Glomerular visceral epithelial cell (primary cell): ENCODE data around the gene CNN2.

ENCODE experiments used
- DNase-seq: peaks from one replicate; pipeline ENCODE4 v3.0.0-alpha.2; 2016; ENCODE audit errors: extremely low spot score

CNN2 gene

GRCh38 chr19:1081301-1082164, 55.1 kb downstream of the CNN2 start:
- no peak for DNase-seq

GRCh38 chr19:1082165-1082927, 55.9 kb downstream of the CNN2 start:
- DNase-seq, result no peak

DNA sequence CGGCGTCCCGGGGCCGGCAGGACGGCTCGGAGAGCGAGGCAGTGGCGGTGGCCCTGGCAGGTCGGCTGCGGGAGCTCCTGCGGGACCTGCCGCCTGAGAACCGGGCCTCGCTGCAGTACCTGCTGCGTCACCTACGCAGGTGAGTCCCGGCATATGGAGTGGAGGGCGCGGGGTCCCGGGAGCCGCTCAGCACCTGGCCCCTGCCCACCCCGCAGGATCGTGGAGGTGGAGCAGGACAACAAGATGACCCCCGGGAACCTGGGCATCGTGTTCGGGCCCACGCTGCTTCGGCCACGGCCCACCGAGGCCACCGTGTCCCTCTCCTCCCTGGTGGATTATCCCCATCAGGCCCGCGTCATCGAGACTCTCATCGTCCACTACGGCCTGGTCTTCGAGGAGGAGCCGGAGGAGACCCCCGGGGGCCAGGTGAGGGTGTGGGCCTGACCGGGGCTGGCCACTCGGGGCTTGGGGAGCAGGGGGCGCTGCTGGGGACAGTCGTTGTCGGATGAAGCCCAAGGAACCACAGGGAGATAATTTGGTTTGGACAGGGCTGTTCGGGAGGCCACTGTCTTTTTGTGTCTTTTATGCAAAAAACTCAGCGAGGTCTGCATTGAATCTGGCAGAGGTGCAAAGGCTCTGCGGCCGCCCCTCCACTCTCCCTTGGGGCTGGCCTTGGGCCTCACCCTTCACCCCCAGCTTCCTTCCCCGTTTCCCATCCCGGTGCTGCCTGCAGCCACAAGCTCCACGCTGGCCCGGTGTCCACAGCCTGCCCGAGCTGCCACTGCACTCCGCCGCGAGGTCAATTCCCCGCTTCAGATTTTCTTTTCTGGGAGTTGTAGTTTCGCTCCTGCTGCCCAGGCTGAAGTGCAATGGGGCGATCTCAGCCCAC, 56.8 kb downstream of the CNN2 start:
- DNase-seq, result no peak

GRCh38 chr19:1084024-1084868, 57.8 kb downstream of the CNN2 start:
- peak; percentile 68 for DNase-seq

DNA sequence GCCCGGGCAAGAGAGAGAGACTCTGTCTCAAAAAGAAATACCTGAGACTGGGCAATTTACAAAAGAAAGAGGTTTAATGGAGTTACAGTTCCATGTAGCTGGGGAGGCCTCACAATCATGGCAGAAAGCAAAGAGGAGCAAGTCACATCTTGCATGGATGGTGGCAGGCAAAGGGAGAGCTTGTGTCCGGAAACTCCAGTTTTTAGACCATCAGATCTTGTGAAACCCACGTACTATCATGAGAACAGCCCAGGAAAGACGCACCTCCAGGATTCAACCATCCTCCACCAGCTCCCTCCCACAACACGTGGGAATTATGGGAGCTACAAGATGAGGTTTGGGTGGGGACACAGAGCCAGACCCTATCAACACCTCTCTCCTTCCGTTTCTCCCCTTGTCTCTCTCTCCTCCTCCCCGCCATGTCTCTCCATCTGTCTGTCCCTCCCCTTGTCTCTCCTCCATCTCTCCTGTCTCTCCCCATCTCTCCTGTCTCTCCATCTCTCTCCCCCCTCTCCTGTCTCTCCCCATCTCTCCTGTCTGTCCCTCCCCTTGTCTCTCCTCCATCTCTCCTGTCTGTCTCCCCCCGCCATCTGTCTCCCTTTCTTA, 58.7 kb downstream of the CNN2 start:
- no peak for DNase-seq

DNA sequence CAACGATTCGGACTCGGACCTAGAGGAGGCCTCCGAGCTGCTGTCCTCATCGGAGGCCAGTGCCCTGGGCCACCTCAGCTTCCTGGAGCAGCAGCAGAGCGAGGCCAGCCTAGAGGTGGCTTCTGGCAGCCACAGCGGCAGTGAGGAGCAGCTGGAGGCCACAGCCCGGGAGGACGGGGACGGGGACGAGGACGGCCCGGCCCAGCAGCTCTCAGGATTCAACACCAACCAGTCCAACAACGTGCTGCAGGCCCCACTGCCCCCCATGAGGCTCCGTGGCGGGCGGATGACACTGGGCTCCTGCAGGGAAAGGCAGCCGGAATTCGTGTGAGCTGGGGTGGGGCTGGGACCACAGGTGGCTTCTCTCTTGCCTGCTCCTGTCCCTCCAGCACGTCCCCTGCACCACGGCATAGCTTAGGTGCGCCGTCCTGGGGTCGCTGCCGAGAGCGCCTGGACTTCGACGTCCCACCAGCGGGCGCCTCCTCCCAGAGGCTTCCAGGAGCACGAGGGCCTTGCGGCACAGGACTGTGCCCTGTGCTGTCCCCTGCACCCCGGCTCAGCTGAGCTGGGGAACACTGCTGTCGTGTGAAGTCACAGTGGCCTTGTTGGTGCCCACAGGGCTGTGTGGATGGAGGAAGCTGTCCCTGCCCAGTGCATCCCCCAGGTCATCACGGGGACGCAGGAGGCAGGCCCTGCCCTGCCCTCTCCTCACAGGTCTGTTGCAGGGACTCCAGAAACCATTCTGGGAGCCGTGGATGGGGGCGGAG, 59.5 kb downstream of the CNN2 start:
- no peak for DNase-seq

DNA sequence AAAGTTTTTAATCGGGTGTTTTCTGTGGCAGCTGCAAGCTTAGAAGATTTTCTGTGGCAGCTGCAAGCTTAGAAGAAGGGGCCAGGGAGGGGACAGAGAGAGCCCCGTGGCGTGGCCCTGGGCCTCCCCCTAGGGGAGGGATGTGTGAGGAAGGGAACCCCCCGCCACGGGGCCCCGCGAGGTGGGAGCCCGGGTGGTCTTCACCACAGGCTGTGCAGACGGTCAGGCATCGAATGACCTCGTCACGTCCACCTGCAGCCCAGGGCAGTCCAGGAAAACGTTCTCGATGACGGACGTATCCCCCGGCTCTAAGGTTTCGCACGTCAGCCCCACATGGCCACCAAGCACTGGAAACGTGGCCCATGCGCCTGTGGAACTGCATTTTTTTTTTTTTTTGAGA, 60.2 kb downstream of the CNN2 start:
- DNase-seq, result no peak

DNA sequence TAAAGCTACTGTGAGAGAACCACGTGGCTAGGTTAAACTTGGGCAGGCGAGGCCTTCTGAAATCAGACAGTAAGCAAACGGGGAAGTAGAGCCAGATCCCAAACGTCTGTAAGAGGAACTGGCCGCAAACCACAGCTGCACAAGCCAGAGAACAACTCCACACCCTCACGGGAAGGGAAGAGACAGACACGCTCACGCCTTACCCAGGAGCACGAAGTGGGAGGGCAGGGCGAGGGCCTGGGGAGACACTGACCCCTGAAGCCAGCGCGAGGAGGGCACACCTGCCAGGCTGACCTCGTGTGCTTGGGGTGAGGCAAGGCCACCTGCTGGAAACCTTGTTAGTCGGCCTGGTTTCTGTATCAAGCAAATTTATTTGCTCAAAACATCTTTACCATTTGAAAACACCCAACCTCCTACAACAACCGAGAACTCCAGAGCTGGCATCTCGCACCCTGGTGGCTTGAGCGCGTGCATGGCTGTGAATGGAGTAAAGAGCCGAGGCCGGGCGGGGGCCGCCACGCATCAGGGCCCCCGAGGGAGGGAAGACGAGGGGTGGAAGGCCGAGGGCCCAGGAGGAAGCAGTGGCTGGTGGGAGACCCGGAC, 61.5 kb downstream of the CNN2 start:
- DNase-seq, result no peak

GRCh38 chr19:1088416-1089010, 62.1 kb downstream of the CNN2 start:
- no peak for DNase-seq
